NCI-H69 (cell line): ENCODE data around the gene HSPA6.
"Not testable (repeated sequence)": the region's sequence is repeated elsewhere in the genome, so short reads cannot be mapped to it uniquely, and the experiment has no call there.

Source experiments
- DNase-seq: peaks from one replicate; lab custom pipeline; 2025; lab: John Stamatoyannopoulos, UW

HSPA6 gene

GRCh38 chr1:161532644-161533567, 8.6 kb downstream of the HSPA6 start:
- not testable (repeated sequence) for DNase-seq

DNA sequence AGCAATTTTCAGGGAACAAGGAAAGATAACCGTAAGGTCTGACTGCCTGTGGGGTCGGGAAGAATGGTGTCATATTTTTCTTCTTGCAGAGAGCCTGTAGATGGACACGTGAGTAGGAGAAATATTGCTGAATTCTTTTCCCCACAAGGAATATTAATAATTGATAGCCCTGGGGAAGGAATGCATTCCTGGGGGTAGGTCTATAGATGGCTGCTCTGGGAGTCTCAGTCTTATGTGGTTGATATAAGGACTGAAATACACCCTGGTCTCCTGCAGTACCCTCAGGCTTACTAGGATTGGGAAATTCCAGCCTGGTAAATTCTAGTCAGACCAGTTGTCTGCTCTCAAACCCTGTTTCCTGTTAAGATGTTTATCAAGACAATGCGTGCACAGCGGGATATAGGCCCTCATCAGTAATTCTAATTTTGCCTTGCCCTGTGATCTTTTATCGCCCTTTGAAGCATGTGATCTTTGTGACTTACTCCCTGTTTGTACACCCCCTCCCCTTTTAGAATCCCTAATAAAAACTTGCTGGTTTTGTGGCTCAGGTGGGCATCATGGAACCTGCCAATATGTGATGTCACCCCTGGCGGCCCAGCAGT, 12.8 kb downstream of the HSPA6 start:
- not testable (repeated sequence) for DNase-seq

- DNase-seq: not testable (repeated sequence)
Measured at GRCh38 chr1:161538925-161539479, 14.7 kb downstream of the HSPA6 start.

GRCh38 chr1:161539731-161540569, 15.6 kb downstream of the HSPA6 start:
- DNase-seq: peak; percentile 89

DNA sequence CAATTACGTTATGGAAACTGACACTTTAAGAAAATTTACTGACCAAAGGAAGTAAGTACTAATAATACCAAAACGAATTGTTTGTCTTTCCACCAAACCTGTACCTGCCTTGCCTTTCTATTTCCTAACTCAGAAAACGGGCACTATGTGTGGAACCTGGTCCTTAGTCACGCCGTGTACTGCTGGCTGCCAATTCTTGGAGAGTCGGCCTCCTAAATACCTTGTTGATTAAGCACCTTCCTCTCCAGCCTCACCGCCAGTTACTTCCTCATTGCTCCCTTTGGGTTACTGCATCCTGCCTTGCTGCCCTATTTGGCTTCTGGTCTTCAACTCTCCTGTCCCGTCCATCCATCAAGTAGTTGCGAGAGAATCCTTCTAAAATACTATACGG, 16.2 kb downstream of the HSPA6 start:
- DNase-seq: not testable (repeated sequence)

- not testable (repeated sequence) for DNase-seq
Measured at GRCh38 chr1:161542091-161542559, 17.8 kb downstream of the HSPA6 start.

DNA sequence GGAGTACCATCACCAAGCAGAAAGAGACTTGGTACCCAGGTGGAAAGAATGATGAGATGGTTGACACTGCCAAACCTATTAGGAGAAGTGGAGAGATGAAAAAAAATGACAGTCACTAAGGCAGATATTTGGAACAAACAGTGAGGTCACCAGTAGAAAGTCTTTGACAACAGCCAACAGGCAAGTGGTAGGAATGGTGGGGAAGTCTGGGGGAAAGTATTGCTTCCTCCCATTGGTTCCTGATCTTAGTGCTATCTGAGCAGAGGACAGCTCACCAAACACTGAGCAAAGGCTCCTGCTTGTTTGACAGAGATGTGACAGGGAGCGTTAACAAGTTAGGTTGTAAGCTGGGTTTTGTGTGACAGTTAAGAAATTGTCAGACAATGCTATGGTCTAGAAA, 18.8 kb downstream of the HSPA6 start:
- not testable (repeated sequence) for DNase-seq

DNA sequence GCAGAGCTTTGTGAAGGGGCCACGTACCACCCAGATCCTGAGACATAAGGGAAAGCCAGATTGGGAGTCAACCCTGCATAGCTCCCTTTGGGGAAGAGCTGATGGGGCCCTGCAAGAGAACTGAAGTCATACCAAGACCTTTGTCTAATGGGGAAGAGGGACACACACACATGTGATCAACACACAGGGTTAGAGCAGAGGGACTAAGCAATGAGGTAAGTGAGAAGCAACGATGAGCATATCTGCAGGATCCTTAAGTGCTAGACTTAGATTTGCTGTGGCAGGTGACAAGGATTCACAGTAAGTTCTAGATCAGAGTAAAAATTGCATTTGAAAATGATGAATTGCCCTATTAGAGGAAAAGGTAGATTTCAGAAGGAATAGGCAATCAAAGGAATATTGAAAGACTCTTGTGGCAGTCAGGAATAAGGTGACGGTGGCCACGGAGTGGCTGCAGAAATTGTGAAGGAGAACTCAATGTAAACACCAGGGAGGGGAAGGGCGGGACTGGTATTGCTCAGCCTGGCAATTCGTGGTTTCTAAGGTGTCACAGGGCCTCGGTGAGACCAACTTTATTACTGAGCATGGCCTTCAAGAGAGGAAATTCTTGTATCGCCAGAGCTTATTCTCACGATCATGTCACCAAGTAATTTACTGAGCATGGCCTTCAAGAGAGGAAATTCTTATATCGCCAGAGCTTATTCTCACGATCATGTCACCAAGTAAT, 20.8 kb downstream of the HSPA6 start:
- DNase-seq: not testable (repeated sequence)

DNA sequence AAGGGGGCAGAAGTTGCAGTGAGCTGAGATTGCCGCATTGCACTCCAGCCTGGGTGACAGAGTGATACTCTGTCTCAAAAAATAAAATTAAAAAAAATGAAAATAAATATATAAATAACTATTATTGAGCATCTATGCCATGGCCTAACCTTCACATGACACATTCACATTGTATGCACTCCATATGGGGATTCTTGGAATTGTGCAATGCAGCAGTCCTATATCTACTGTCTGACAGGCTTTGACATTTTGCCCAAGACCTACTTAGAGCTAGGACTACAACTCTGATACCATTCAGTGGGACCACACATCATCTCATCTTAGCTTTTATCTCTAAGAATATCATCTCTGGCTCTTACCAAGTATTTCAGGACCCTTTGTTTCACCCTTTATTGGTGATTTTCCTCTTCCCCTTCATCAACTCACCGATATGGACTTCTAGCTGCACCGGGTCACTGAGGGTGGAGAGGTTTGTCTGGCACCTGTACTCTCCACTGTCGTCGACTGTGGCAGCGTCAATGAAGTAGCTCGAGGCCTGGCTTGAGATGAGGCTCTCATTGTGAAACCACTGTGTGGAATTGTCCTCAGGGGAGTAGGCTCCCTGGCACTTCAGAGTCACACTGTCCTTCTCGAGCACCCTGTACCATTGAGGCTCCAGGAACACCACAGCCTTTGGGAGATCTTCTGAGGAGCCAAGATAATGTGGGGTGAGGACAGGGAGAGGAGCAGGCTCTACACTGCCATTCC, 23.8 kb downstream of the HSPA6 start:
- DNase-seq: not testable (repeated sequence)

GRCh38 chr1:161548749-161549406, 24.5 kb downstream of the HSPA6 start:
- DNase-seq: not testable (repeated sequence)

- DNase-seq: no peak
Measured at GRCh38 chr1:161549652-161550051, 25.3 kb downstream of the HSPA6 start, which contains the start of gene FCGR3A. FCGR3A (minus strand) TSS chr1:161549818; CDS start chr1:161549736, 82 bp downstream.

GRCh38 chr1:161550942-161551341, 26.6 kb downstream of the HSPA6 start:
- DNase-seq: not testable (repeated sequence)

GRCh38 chr1:161553631-161554030, 29.3 kb downstream of the HSPA6 start:
- DNase-seq: not testable (repeated sequence)

GRCh38 chr1:161554340-161554739, 30.0 kb downstream of the HSPA6 start:
- not testable (repeated sequence) for DNase-seq

DNA sequence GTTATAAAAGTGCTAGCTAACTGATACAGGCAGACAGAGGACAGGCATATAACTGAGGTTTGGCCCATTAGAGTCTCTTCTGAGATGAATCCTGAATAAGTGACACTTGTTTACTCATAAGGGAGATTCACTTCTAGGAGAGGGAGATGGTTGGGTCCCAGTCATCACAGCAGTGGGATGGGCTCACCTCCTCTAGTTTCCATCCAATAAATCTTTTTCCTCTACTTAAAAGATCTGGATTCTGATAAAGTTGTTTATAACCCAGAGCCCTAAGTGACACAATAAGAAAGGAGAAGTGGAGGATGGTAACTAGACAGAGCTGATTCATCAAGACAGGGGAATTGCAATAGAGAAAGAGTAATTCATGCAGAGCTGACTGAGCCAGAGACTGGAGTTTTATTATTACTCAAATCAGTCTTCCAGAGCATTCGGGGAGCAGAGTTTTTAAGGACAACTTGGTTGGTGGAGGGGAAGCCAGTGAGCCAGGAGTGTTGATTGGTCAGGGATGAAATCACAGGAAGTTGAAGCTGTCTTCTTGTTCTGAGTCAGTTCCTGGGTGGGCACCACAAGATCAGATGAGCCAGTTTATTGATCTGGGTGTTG, 30.6 kb downstream of the HSPA6 start:
- DNase-seq: not testable (repeated sequence)

DNA sequence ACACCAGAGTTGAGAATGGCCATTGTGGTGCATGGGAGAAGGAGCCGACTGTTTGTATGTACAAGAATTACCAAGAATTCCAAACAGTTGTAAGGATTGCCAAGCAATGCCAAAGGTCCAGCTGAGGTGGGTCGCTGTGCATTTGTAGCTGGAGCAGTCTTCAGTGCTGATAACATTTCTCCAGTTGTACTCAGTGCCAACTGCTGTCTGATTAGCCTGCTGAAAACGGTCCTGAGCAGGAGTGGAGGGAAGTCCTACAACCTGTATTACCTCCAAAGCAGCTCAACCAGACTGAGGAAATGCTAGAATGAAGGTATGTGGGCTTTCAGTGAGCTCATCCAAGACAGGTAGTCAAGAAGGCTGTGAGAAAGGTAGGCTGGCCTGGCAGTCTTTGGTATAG, 31.8 kb downstream of the HSPA6 start:
- DNase-seq: not testable (repeated sequence)

GRCh38 chr1:161556990-161557389, 32.6 kb downstream of the HSPA6 start:
- not testable (repeated sequence) for DNase-seq

GRCh38 chr1:161557506-161558450, 33.4 kb downstream of the HSPA6 start:
- not testable (repeated sequence) for DNase-seq
